K562 (cell line): ENCODE data around the gene HPD.
A peak's percentile ranks its signal among the peaks of the same experiment; 100 is the strongest.

Experiments used
- EHMT2 ChIP-seq: fragments of 450-650 bp; IDR thresholded peaks from 2 replicates; pipeline ENCODE4 v1.6.1; 2018; ENCODE audit warnings: antibody characterized with exemption
- JUND ChIP-seq, 2 experiments: IDR thresholded peaks; 2 replicates in 1 of 2; 3 replicates in 1 of 2; pipeline ENCODE4 v1.6.1; 2011; ENCODE audit warnings: borderline replicate concordance in 2 of 2, low read depth in 2 of 2, low read length in 2 of 2, improper control_type of control experiment in 1 of 2, missing biosample characterization in 1 of 2, missing genetic modification characterization in 1 of 2, missing genetic modification reagents in 1 of 2
- POLR2A ChIP-seq: fragments of 450-650 bp; conservative IDR thresholded peaks from 2 replicates; pipeline ENCODE4 v1.6.1; 2016
- RAD21 ChIP-seq, 2 experiments: fragments of 250-450 bp in 1 of 2; fragments of 450-650 bp in 1 of 2; sonication (Bioruptor Pico) in 1 of 2; formaldehyde crosslinking in 1 of 2; IDR thresholded peaks in 1 of 2; conservative IDR thresholded peaks in 1 of 2; 2 replicates each; pipeline versions ENCODE4 v1.4.0 to v1.8.0; 2020 to 2022; ENCODE audit warnings: mild to moderate bottlenecking in 2 of 2, moderate library complexity in 1 of 2
- RBBP5 ChIP-seq: fragments of 200-600 bp; sonication (generic); IDR thresholded peaks from 2 replicates; pipeline ENCODE4 v1.6.1; 2012; ENCODE audit warnings: borderline replicate concordance, mild to moderate bottlenecking, low read length, control low read depth, inconsistent platforms; ENCODE audit not compliant: insufficient read depth, poor library complexity, severe bottlenecking
- ZBTB7A ChIP-seq: IDR thresholded peaks from 2 replicates; pipeline ENCODE4 v1.6.1; 2011; ENCODE audit warnings: low read depth, mild to moderate bottlenecking, low read length, moderate library complexity, borderline replicate concordance; ENCODE audit not compliant: control insufficient read depth
- TF ChIP-seq, protein P1 (sequence below): fragments of 250-450 bp; sonication (Bioruptor Pico); IDR thresholded peaks from 2 replicates; pipeline ENCODE4 v1.8.0; 2021; ENCODE audit warnings: borderline replicate concordance, mild to moderate bottlenecking, moderate library complexity; ENCODE audit not compliant: poor library complexity, severe bottlenecking

- TF ChIP-seq JUND (IDR thresholded peaks at IDR 0.05; ENCODE audit: borderline replicate concordance, low read depth, low read length) (no peak), JUND (tag; IDR thresholded peaks at IDR 0.05; ENCODE audit: borderline replicate concordance, low read depth, low read length) (no peak), RAD21 (CRISPR knock-in tag; conservative IDR thresholded peaks at IDR 0.05 in 1 of 2, IDR thresholded peaks at IDR 0.05 in 1 of 2) (no peak), EHMT2 (no peak), ZBTB7A (peak; percentile 51; the same call in 1 of the 2 replicates), RBBP5 (no peak), POLR2A (no peak)
- TF ChIP-seq, protein P1, sequence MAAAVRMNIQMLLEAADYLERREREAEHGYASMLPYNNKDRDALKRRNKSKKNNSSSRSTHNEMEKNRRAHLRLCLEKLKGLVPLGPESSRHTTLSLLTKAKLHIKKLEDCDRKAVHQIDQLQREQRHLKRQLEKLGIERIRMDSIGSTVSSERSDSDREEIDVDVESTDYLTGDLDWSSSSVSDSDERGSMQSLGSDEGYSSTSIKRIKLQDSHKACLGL (CRISPR knock-in tag) = no peak
These were observed 51.9 kb downstream of the HPD start for GRCh38 chr12:121806546-121807423.
